DOHH2 (cell line): ENCODE results near the gene TMEM140.
"Not testable (repeated sequence)": the region's sequence is repeated elsewhere in the genome, so short reads cannot be mapped to it uniquely, and the experiment has no call there.

Experiments used
- H3F3A ChIP-seq: fragments of 200-600 bp; sonication (generic), shearing (Covaris generic); 2 replicates; pipeline ENCODE4 v1.6.0; 2016; ENCODE audit warnings: antibody characterized with exemption, mild to moderate bottlenecking; ENCODE audit not compliant: control insufficient read depth, insufficient read depth
- H3K27ac ChIP-seq: fragments of 200-600 bp; sonication (generic); 2 replicates; pipeline ENCODE4 v1.5.1; 2014; ENCODE audit warnings: low read depth, mild to moderate bottlenecking, low read length, moderate library complexity
- H3K27me3 ChIP-seq: fragments of 200-600 bp; sonication (generic); 2 replicates; pipeline ENCODE4 v1.6.1; 2014; ENCODE audit warnings: mild to moderate bottlenecking, low read length, mixed read lengths; ENCODE audit not compliant: control insufficient read depth
- H3K36me3 ChIP-seq: fragments of 200-600 bp; sonication (generic); 2 replicates; pipeline ENCODE4 v1.6.1; 2014; ENCODE audit warnings: mild to moderate bottlenecking, low read length, moderate library complexity, mixed read lengths; ENCODE audit not compliant: control insufficient read depth
- H3K4me1 ChIP-seq: fragments of 200-600 bp; sonication (generic); 2 replicates; pipeline ENCODE4 v1.6.1; 2014; ENCODE audit warnings: mild to moderate bottlenecking, low read length, mixed read lengths; ENCODE audit not compliant: control insufficient read depth
- H3K4me2 ChIP-seq: fragments of 200-600 bp; sonication (generic); 2 replicates; pipeline ENCODE4 v1.6.0; 2014; ENCODE audit warnings: mild to moderate bottlenecking, low read length, moderate library complexity
- H3K4me3 ChIP-seq: fragments of 200-600 bp; sonication (generic); 2 replicates; pipeline ENCODE4 v1.5.1; 2014; ENCODE audit warnings: mild to moderate bottlenecking, low read length, mixed read lengths
- H3K79me2 ChIP-seq: fragments of 200-600 bp; sonication (generic); 2 replicates; pipeline ENCODE4 v1.6.1; 2014; ENCODE audit warnings: mild to moderate bottlenecking, low read length, mixed read lengths; ENCODE audit not compliant: control insufficient read depth
- H3K9me2 ChIP-seq: fragments of 200-600 bp; sonication (generic); replicated peaks from 2 replicates; pipeline ENCODE4 v1.6.1; 2014; ENCODE audit warnings: mild to moderate bottlenecking, low read length, mixed read lengths; ENCODE audit not compliant: control insufficient read depth
- H3K9me3 ChIP-seq: fragments of 200-600 bp; sonication (generic); 2 replicates; pipeline ENCODE4 v1.6.1; 2014; ENCODE audit warnings: antibody characterized with exemption, low read length, mixed read lengths; ENCODE audit not compliant: control insufficient read depth, insufficient read depth
- H4K20me1 ChIP-seq: fragments of 200-600 bp; sonication (generic); 2 replicates; pipeline ENCODE4 v1.6.0; 2014; ENCODE audit warnings: low read depth, mild to moderate bottlenecking, antibody characterized with exemption, low read length, moderate library complexity; ENCODE audit not compliant: control insufficient read depth, insufficient read depth
- CTCF ChIP-seq: fragments of 200-600 bp; sonication (generic); IDR thresholded peaks from one replicate; pipeline ENCODE4 v1.5.1; 2014; ENCODE audit warnings: antibody characterized with exemption, mild to moderate bottlenecking, low read depth, low read length; ENCODE audit not compliant: poor library complexity, severe bottlenecking
- EZH2phosphoT487 ChIP-seq: fragments of 200-600 bp; sonication (generic); IDR thresholded peaks from 2 replicates; pipeline ENCODE4 v1.6.1; 2017; ENCODE audit warnings: borderline replicate concordance, mild to moderate bottlenecking, antibody characterized with exemption, low read length, moderate library complexity, mixed read lengths

TMEM140 gene

GRCh38 chr7:135114622-135115021 lies 33.2 kb upstream of the TMEM140 start:
- TF ChIP-seq CTCF (no peak), EZH2phosphoT487 (no peak)
- no peak overlapping the region for H3K4me3 ChIP-seq
- H3F3A ChIP-seq, result no peaks in the 10 kb centered on the region
- no peak overlapping the region for H3K27ac ChIP-seq
- no peaks in the 10 kb centered on the region for H3K36me3 ChIP-seq
- no peaks in the 10 kb centered on the region for H3K79me2 ChIP-seq
- H3K4me2 ChIP-seq, result no peak overlapping the region
- no peaks in the 10 kb centered on the region for H3K27me3 ChIP-seq
- H3K9me2 ChIP-seq, result 0 out of 2 replicates have a peak, but pooled peaks cover 2% of the 10 kb centered on the region
- H3K9me3 ChIP-seq, result no peaks in the 10 kb centered on the region
- no peaks in the 10 kb centered on the region for H3K4me1 ChIP-seq
- H4K20me1 ChIP-seq, result no peaks in the 10 kb centered on the region

GRCh38 chr7:135117096-135117495 lies 30.8 kb upstream of the TMEM140 start:
- H3F3A ChIP-seq, result no peaks in the 10 kb centered on the region
- H3K79me2 ChIP-seq, result no peaks in the 10 kb centered on the region

GRCh38 chr7:135121868-135122267 lies 26.0 kb upstream of the TMEM140 start:
- Histone ChIP-seq H4K20me1 (no peaks in the 10 kb centered on the region), H3K4me2 (no peak overlapping the region), H3F3A (no peaks in the 10 kb centered on the region), H3K27me3 (peaks cover 3% of the 10 kb centered on the region), H3K9me3 (no peaks in the 10 kb centered on the region; the same call in 1 of the 2 replicates), H3K79me2 (no peaks in the 10 kb centered on the region), H3K27ac (no peak overlapping the region), H3K4me3 (no peak overlapping the region), H3K9me2 (no peaks in the 10 kb centered on the region), H3K4me1 (no peaks in the 10 kb centered on the region), H3K36me3 (no peaks in the 10 kb centered on the region)
- no peak for TF ChIP-seq EZH2phosphoT487

More at GRCh38 chr7:135117096-135117495, 30.8 kb upstream of the TMEM140 start:
- TF ChIP-seq CTCF, result no peak
- TF ChIP-seq EZH2phosphoT487, result no peak
- no peaks in the 10 kb centered on the region for H3K4me1 ChIP-seq
- no peak overlapping the region for H3K4me2 ChIP-seq
- H3K9me2 ChIP-seq, result 0 out of 2 replicates have a peak, but pooled peaks cover 2% of the 10 kb centered on the region
- no peaks in the 10 kb centered on the region for H4K20me1 ChIP-seq
- H3K36me3 ChIP-seq, result no peaks in the 10 kb centered on the region
- no peak overlapping the region for H3K4me3 ChIP-seq
- H3K27ac ChIP-seq, result no peak overlapping the region
- H3K9me3 ChIP-seq, result no peaks in the 10 kb centered on the region
- no peaks in the 10 kb centered on the region for H3K27me3 ChIP-seq

GRCh38 chr7:135124631-135125030 lies 23.2 kb upstream of the TMEM140 start:
- not testable (repeated sequence) for H3K4me1 ChIP-seq, H3K27ac ChIP-seq, H3K27me3 ChIP-seq, H4K20me1 ChIP-seq, H3F3A ChIP-seq, H3K4me3 ChIP-seq, H3K9me2 ChIP-seq, H3K9me3 ChIP-seq, H3K4me2 ChIP-seq, H3K36me3 ChIP-seq, H3K79me2 ChIP-seq
